Heart right ventricle (tissue), 16 donors: ENCODE results near the gene SIN3A. TPM values are rescaled to one million over a fixed set of nuclear protein-coding genes. Genes with fewer than 3 reads are reported as not detected.
A peak's percentile ranks its signal among the peaks of the same experiment; 100 is the strongest.

ENCODE experiments used
- ATAC-seq, 8 donors: fragments of 200-7000 bp; cut with Tn5 transposase; one replicate each; pipeline ENCODE4 v1.9.1; 2020; ENCODE audit warnings: mild to moderate bottlenecking in 8 of 8, moderate library complexity in 8 of 8, moderate number of reproducible peaks in 1 of 8
- DNase-seq, 2 donors: peaks; one replicate each; pipeline ENCODE4 v3.0.0-alpha.2; 2020
- H3K27ac ChIP-seq, 10 donors: fragments of 200-600 bp; sonication (generic) in 2 of 10; one replicate each; pipeline versions ENCODE4 v1.5.0 to v1.8.0; 2020 to 2022; ENCODE audit warnings: mild to moderate bottlenecking in 3 of 10
- H3K27me3 ChIP-seq, 7 donors: fragments of 200-600 bp; one replicate each; pipeline ENCODE4 v1.8.0; 2021 to 2022; ENCODE audit warnings: mild to moderate bottlenecking in 2 of 7
- H3K36me3 ChIP-seq, 9 donors: fragments of 200-600 bp; sonication (generic) in 1 of 9; one replicate each; pipeline versions ENCODE4 v1.5.0 to v1.8.0; 2020 to 2022; ENCODE audit warnings: mild to moderate bottlenecking in 2 of 9
- H3K4me1 ChIP-seq, 9 donors: fragments of 200-600 bp; sonication (generic) in 1 of 9; one replicate each; pipeline versions ENCODE4 v1.5.0 to v1.8.0; 2020 to 2022; ENCODE audit warnings: mild to moderate bottlenecking in 4 of 9
- H3K4me3 ChIP-seq, 10 donors: fragments of 200-600 bp; sonication (generic) in 2 of 10; one replicate each; pipeline versions ENCODE4 v1.5.0 to v1.8.0; 2020 to 2022; ENCODE audit warnings: mild to moderate bottlenecking in 7 of 10, moderate library complexity in 2 of 10
- H3K9me3 ChIP-seq, 11 donors: fragments of 200-600 bp in 10 of 11; sonication (generic) in 2 of 11; one replicate each; pipeline versions ENCODE4 v1.5.0 to v1.8.0; 2013 to 2022; ENCODE audit warnings: mild to moderate bottlenecking in 2 of 11, control low read depth in 1 of 11, moderate library complexity in 1 of 11
- WGBS, 2 donors: extraction: QIAGEN DNeasy Blood & Tissue Kit; methylation state at CpG; one replicate each; pipeline ENCODE4 v1.1.7; 2013; ENCODE audit warnings: inconsistent platforms in 1 of 2; 5-methylcytosine and 5-hydroxymethylcytosine counted together
- intact Hi-C, 10 donors: fragments of 100-400 bp; cut with DNase I; formaldehyde crosslinking; loops; one replicate each; pipeline versions ENCODE4 v1.11.1 to v1.14.2; 2022
- polyA plus RNA-seq, 2 donors: library from polyadenylated mRNA; stranded (reverse); fragments of 200-250 nt; gene quantifications; one replicate each; pipeline ENCODE4 v1.2.3, GENCODE V29; 2013
- total RNA-seq, 10 donors: library from RNA; stranded (reverse); fragmentation: NEBNext Ultra II Directional in 3 of 10; extraction: Animal tissue kit (Norgen Biotek cat#: 25700) in 3 of 10; gene quantifications; one replicate each; pipeline versions ENCODE4 v1.2.1 to v1.2.4, GENCODE V29; 2021 to 2023
- TF ChIP-seq, protein P1 (sequence below), 9 donors: fragments of 200-600 bp; sonication (generic) in 2 of 9; IDR thresholded peaks; one replicate each; pipeline versions ENCODE4 v1.5.0 to v1.8.0; 2021 to 2022; ENCODE audit warnings: antibody characterized with exemption in 9 of 9, mild to moderate bottlenecking in 5 of 9, moderate library complexity in 1 of 9
- donor health status: Arrhythmogenic right ventricular cardiomyopathy.
- donor health status: ischemic (EF 13 %, LVEDD 7.1; RV severe dilation, severe dysfunction).
- donor health status: healthy with polysubstance abuse.
- donor health status: DM: no; HTN: yes; CAD: no.
- donor health status: DM: no; HTN: no; CAD: no.
- donor health status: ischemic (EF 25% LVEDD 6.9; RV normal size, moderate dysfunction).
- donor health status: ischemic (EF 25% LVEDD 5.7; RV mildly dilated, moderate dysfunction).
- donor health status: healthy.
- donor health status: DM: yes; HTN: yes; CAD: no.
- donor health status: Ischemic cardiomyopathy.
- donor health status: ischemic (EF 35%, LVEDD 5.7; RV mildly dilated, moderate dysfunction).
- donor health status: nonischemic (EF 11% LVEDD 7.7; RV severe dilation, severe dysfunction).
- donor health status: DM: yes; HTN: yes; CAD: no.
- donor health status: PGD.
- donor health status: ischemic (EF 29% LVEDD 5.4; RV normal size, mild dysfunction).
- donor health status: nonischemic (EF 23%, LVEDD 6.1; RV moderate dilation, normal function).

SIN3A gene
- total and polyA plus RNA-seq, 12 donors, result 7.9 to 41.8 (median 29.3) TPM

DNA sequence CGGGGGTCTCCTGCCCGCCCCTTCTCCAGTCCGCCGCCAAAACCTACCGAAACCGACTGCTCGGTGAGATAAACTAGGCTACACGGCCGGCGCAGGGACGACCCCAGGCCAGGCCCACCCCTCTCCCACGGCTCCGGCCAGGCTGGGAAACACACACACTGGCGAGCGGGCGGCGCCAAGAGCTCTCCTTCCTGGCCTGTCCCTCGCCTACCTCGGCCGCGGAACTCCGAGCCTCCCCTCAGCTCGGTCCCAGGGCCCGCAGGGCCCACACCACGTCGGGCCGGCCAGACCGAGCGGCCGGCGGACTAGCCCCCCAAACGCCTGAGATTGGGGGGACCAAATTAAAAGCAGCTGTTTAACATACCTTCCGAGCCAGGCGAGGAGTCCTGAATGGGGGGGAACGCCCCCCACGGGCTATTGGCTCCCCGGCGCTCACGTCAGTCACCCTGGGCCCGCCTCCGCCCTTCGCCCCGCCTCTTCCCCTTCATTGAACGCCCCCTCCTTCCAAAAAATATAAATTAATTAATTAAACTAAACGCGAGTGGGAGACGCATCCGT lies 4.0 kb upstream of the SIN3A start:
- ATAC-seq (peak in 7 of 8 donors; percentile 6 to 21 (median 18)), DNase-seq (peak; percentile 88 to 91)
- Histone ChIP-seq H3K4me3 (peak overlapping the region; percentile 61 to 99 (median 94)), H3K27me3 (no peaks in the 10 kb centered on the region), H3K27ac (peak overlapping the region; percentile 90 to 99 (median 98)), H3K9me3 (no peaks in the 10 kb centered on the region), H3K36me3 (no peaks in the 10 kb centered on the region), H3K4me1 (peaks cover 0 to 26% (median 15%) of the 10 kb centered on the region in 9 donors)
- TF ChIP-seq, protein P1, sequence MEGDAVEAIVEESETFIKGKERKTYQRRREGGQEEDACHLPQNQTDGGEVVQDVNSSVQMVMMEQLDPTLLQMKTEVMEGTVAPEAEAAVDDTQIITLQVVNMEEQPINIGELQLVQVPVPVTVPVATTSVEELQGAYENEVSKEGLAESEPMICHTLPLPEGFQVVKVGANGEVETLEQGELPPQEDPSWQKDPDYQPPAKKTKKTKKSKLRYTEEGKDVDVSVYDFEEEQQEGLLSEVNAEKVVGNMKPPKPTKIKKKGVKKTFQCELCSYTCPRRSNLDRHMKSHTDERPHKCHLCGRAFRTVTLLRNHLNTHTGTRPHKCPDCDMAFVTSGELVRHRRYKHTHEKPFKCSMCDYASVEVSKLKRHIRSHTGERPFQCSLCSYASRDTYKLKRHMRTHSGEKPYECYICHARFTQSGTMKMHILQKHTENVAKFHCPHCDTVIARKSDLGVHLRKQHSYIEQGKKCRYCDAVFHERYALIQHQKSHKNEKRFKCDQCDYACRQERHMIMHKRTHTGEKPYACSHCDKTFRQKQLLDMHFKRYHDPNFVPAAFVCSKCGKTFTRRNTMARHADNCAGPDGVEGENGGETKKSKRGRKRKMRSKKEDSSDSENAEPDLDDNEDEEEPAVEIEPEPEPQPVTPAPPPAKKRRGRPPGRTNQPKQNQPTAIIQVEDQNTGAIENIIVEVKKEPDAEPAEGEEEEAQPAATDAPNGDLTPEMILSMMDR (IDR thresholded peaks at IDR 0.05), result peak in 1 of 9 donors; percentile 4
- 0% methylated on average over 47 to 48 of the region's 48 CpGs for WGBS, 2 donors
- intact Hi-C loops, result loop anchor here in 1 of 10 donors (10.0 kb wide), 1 partner anchor 169 kb away; the partner anchor contains the start of gene SNUPN

DNA sequence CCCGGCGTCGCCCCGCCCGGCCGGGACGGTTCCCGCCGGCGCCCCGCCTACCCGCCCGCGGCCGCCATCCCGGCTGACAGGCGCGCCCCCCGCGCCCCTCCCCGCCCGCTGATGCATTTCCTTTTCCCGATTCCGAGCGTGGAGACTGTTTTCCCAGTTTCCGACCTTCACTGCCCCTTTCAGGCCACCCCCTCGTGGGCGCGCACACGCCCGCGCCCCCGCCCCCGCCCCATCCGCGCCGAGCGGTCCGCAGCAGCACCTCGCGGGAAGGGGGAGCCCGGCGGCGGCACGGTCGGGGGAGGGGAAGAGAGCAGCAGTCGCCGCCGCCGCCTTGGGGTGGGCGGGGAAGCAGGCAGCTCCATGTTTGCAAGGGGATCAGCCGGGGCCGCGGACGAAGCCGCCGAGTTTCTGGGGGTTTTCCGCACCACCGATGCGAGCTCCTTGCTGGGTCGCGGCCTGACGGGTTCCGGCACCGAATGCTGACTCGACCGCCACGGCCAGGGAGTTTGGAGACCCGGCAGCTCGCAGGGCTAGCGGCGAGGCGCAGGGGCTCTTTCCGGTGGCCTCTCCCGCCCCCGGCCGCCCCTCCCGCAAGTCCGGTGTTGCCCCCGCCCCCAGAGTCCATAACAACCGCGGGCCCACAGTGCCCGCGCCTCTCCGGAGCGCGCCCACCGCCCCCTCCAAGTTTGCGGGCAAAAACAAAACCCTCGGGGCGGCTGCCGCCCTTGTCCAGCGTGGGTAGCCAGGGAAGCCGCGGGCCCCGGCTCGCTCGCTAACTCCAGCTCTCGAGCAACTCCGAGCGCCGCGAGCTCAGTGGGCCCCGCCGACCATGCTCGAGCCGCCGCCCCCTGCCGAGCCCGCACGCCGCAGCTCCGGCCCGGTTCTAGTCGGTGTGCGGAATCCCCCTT lies 3.2 kb upstream of the SIN3A start:
- Histone ChIP-seq H3K4me1 (peaks cover 0 to 33% (median 22%) of the 10 kb centered on the region in 9 donors), H3K36me3 (no peaks in the 10 kb centered on the region), H3K4me3 (peak overlapping the region; percentile 61 to 99 (median 94)), H3K27me3 (no peaks in the 10 kb centered on the region), H3K27ac (peak overlapping the region; percentile 90 to 99 (median 98)), H3K9me3 (no peaks in the 10 kb centered on the region)
- DNase-seq (peak in 1 of 2 donors; percentile 88), ATAC-seq (peak in 2 of 8 donors; percentile 3 to 4)
- TF ChIP-seq, protein P1 (IDR thresholded peaks at IDR 0.05), result peak in 1 of 9 donors; percentile 20
- intact Hi-C loops, result loop anchor here in 5 of 10 donors (5.0 to 10.0 kb wide), 4 partner anchors 82 to 173 kb away; partner anchors contain the start of genes SNUPN (in 4 of the 5) and MAN2C1 (in 3 of the 5)
- 0 to 1% methylated on average over 103 to 116 of the region's 116 CpGs for WGBS, 2 donors

DNA sequence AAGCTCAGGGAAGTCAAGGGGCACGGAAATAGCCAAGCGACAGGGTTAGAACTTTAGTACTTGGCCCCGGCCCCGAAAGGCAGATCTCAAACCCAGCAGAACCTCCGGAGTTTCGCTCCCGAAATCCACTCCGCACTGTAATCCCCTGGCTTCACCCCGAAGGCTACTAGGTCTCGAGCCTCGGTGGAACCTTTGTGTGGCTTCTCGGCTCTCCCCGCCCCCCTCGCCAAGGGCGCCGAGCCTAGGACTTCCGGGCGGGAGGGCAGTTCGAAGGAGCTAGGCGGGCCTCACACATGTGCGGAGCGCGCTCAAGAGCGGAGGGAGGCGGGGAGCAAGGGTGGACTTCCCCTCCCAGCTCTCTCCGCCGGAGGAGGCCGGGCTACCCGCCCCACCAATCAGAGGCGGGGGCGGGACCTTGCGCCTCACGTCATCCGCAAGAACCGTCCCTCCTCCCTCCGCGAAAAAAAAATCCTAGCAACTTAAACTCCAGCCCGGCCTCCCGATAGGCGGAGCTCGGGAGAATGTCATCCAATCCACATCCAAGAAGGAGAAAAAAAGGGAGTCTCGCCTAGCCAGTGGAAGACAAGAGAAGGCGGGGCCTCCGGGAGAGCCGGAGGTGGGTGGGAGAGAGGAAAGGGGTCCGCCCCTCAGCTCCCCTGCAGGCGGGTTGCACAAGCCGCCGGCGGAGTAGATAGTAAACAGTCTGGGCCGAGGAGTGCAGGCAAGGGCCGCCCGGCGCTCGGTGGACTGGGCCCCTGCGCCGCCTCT lies 2.4 kb upstream of the SIN3A start:
- WGBS, 2 donors, result 0 to 1% methylated on average over 55 to 57 of the region's 57 CpGs
- H3K4me1 ChIP-seq, result peaks cover 0 to 41% (median 31%) of the 10 kb centered on the region in 9 donors

More for the DNA sequence above, 2.4 kb upstream of the SIN3A start:
- H3K36me3 ChIP-seq, result no peaks in the 10 kb centered on the region
- intact Hi-C loops, result loop anchor here in 5 of 10 donors (2.0 to 10.0 kb wide), 5 partner anchors 82 to 193 kb away; partner anchors contain the start of genes SNUPN (in 4 of the 5), MAN2C1 (in 3 of the 5) and SNX33 (in 1 of the 5)
- H3K27me3 ChIP-seq, result no peaks in the 10 kb centered on the region
- H3K27ac ChIP-seq, result peak overlapping the region; percentile 90 to 99 (median 98)
- TF ChIP-seq, protein P1 (IDR thresholded peaks at IDR 0.05), result peak in 1 of 9 donors; percentile 29
- DNase-seq, result peak; percentile 97 to 98
- peak overlapping the region; percentile 61 to 99 (median 94) for H3K4me3 ChIP-seq
- peak; percentile 61 to 79 (median 73) for ATAC-seq
- H3K9me3 ChIP-seq, result no peaks in the 10 kb centered on the region
